ENCODE measurements around the gene LRPPRC.
"Not testable (repeated sequence)": the region's sequence is repeated elsewhere in the genome, so short reads cannot be mapped to it uniquely, and the experiment has no call there.

LRPPRC gene

GRCh38 chr2:43995733-43996533 is at the start of gene LRPPRC:
LRPPRC (minus strand) TSS chr2:43995989; CDS start chr2:43995947, 42 bp downstream.
- DNase-seq: peak; percentile 91

DNA sequence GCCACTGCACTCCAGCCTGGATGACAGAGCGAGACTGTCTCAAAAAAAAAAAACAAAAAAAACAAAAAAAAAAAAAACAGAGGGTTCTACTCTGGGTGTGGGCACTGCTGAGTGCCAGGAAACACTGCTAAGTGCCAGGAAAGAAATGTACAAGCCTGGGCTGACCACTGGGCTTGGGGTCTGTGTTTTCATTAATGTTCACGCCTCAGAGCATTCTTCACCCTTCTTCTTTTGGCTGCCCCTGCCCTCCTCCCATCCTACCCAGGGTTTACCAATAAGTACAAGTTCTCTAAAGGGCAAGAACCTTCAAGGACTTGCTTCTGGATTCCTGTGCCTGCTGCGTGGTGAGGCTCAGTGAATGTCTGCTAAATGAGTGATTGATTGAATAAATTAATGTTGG is 49.3 kb upstream of the LRPPRC start:
- no peak for DNase-seq

DNA sequence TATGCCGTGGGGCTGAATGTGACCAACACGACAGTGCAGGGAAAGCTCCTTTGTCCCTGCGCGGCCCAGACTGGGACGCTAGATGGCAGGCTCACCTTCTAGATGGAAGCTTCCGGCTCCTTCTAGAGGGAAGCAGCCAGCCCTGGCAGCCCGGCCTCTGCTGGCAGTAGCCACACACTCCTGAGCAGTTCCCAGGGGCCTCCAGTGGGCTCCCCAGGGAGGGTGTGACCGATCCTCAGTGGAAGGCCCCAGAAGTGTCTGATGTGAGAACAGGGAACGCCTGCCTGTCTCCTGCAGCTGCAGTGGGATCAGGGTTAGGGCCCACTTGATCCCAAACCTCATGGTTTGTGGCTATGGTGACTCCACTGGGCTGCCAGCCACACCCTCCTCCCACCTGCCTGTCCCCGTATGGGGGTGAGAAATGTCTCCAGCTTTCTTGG is 48.5 kb upstream of the LRPPRC start:
- DNase-seq: peak; percentile 74

GRCh38 chr2:44040365-44040764 is 44.6 kb upstream of the LRPPRC start:
- DNase-seq: no peak

GRCh38 chr2:44038277-44038676 is 42.5 kb upstream of the LRPPRC start:
- DNase-seq: no peak

GRCh38 chr2:44037221-44037620 is 41.4 kb upstream of the LRPPRC start:
- DNase-seq: no peak

- DNase-seq: no peak
Observed at GRCh38 chr2:44033947-44034346, 38.2 kb upstream of the LRPPRC start.

GRCh38 chr2:44027076-44027475 is 31.3 kb upstream of the LRPPRC start:
- DNase-seq: not testable (repeated sequence)

DNA sequence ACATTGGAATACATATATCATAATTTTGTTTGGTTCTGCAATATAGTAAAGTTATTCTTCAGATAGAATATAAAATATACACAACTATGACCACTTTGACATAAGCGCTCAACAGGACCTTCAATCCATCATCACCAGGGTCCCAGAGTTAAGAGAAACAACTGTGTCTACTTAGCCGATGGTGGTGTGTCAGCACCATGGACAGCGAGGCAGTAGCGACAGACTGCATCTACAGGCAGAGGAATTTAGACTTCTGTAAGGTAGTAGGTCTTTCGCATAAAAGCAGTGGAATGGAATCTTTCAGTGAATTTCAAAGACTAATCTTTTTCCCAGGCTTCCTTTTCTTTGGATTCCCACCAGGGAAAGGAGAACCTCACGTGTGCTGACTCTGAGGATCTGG is 20.5 kb upstream of the LRPPRC start:
- DNase-seq: no peak

- DNase-seq: no peak
Observed at GRCh38 chr2:44015239-44015638, 19.4 kb upstream of the LRPPRC start.

GRCh38 chr2:44013205-44013604 is 17.4 kb upstream of the LRPPRC start:
- not testable (repeated sequence) for DNase-seq

DNA sequence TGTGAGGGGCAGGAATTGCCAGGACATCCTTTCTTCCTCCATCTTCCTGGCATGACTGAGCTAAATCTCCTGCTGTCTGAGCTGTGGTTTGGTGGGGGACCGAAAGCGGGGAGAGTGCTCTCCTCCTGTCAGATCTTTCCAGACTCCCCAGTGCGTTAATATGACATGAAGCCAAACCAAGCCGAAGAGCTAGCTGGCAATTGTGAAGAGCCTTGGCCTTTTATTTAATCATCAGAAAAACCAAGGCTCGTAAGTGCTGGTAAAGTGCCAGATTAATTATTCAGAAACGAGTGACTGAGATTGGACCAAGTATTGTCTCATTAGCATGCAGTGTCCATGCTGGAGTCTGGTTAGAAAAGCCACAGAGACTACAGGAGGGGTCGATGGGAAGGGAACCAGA is 14.5 kb upstream of the LRPPRC start:
- DNase-seq: no peak

GRCh38 chr2:44009136-44009735 is 13.4 kb upstream of the LRPPRC start:
- no peak for DNase-seq

DNA sequence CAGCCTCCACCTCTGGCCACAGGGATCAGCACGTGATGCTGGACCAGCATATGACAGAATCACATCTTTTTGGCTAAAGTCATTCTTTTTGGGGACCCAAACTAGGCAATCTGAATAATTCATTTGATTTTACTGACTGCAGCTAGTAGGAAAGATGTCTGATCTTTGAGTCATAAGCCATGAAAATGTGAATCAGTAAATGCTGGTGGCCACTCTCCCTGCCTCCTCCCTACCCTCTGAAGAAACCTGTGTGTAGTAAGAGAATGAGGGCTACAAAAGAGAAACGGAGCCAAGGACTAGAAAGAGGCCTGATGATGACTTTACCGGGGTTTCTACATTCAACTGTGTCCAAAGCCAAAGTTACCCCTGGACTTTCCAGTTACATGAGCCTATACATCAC is 10.1 kb upstream of the LRPPRC start:
- DNase-seq: no peak

- no peak for DNase-seq
Observed at GRCh38 chr2:44004735-44005602, 9.2 kb upstream of the LRPPRC start.

- no peak for DNase-seq
Observed at GRCh38 chr2:44001716-44002115, 5.9 kb upstream of the LRPPRC start.

DNA sequence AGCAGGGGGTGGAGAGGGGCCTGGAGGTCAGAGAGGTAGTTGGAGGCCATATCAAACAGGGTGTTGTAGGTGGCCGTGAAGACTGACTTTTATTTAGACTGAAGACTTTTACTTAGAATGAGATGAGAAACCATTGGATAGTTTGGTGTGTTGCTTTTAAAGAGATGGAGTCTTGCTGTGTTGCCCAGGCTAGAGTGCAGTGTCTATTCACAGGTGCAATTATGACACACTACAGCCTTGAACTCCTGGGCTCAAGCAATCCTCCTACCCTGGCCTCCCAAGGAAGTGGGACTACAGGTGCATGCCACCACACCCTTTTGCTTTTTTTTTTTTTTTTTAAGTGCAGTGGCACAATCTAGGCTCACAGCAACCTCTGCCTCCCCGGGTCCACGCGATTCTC is 2.5 kb upstream of the LRPPRC start:
- no peak for DNase-seq

- no peak for DNase-seq
Observed at GRCh38 chr2:43993437-43993836, 2.4 kb downstream of the LRPPRC start.

GRCh38 chr2:43989545-43989944 is 6.2 kb downstream of the LRPPRC start:
- DNase-seq: no peak

DNA sequence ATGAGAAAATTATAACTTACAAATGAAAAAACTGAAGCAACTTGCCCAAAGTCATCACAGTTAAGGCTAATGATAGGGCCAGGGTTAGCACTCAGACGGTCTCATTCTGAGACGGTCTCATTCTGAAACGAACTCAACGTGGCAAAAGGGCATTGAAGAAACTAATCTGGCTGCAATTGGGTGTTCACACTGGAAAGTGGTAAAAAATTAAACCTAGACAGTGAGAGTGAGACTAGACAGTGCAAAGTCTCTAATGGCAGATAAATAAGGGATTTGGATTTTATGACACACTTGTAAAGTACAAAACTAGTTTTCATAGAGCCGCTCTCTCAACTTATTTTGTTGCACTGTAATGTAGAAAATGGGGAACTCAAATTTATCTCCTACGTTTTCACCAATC is 9.2 kb downstream of the LRPPRC start:
- no peak for DNase-seq

DNA sequence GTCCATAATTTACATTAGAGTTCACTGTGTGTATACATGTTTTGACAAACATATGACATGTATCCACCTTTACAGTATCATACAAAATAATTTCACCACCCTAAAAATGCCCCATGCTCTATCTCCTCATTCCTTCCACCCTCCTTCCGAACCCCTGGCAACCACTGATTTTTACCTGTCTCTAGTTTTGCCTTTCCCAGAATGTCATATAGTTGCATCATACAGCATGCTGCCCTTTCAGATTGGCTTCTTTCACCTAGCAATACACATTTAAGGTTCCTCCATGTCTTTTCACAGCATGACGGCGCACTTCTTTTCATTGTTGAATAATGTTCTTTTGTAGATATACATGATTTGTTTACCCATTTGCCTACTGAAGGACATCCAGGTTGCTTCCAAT is 10.4 kb downstream of the LRPPRC start:
- DNase-seq: no peak

DNA sequence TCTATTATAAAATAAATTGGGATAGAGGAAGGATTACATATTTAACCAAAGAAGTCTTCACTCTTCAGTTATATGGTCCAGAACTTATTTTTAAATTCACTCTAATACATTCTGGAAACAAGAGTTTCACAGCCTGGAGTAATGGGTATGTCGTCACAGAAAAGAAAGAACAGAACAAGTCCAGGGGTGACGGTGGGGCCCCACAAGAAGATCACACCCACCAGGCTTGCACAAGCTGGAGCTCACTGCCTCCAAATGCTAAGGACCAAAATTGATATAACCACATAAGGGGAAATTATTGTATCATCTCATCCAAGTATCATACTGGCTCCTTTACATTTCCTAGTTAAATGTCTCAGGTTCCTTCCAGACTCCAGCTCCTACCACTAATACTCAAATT is 11.3 kb downstream of the LRPPRC start:
- DNase-seq: no peak

GRCh38 chr2:43980902-43981301 is 14.9 kb downstream of the LRPPRC start:
- DNase-seq: no peak
